Measurements from ENCODE around the gene SMIM43.
"Not testable (repeated sequence)": the region's sequence is repeated elsewhere in the genome, so short reads cannot be mapped to it uniquely, and the experiment has no call there.

SMIM43 gene

DNA sequence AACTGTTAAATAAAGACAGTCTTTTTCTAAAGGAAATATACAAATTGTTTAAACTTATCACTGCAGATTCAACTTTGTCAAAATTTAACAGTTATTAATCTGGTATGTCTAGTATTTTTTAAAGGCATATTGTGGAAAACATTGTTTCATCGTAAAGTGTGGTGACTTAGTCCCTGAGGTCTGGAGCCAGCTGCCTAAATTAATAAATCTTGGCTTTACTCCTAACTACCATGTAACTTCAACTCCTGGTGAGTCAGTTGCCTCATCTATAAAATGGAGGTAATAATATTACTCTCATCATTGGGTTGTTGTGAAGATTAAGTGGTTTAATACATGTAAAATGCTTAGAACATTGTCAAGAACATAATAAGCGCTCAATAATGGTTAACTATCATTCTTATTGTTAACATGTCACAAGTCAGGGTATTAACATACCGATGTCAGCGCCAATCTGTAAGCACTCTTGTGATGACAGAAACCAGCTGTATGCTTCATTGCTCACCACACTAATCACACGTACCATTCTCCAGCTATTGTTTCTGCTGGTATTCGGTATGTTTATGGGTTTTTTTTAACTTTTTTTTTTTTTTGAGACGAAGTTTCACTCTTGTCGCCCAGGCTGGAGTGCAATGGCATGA lies 14.1 kb upstream of the SMIM43 start:
- no peak for DNase-seq

- DNase-seq = no peak
Measured at GRCh38 chr4:121777625-121778024, 12.7 kb upstream of the SMIM43 start.

- DNase-seq = no peak
Measured at GRCh38 chr4:121776610-121777401, 11.8 kb upstream of the SMIM43 start.

DNA sequence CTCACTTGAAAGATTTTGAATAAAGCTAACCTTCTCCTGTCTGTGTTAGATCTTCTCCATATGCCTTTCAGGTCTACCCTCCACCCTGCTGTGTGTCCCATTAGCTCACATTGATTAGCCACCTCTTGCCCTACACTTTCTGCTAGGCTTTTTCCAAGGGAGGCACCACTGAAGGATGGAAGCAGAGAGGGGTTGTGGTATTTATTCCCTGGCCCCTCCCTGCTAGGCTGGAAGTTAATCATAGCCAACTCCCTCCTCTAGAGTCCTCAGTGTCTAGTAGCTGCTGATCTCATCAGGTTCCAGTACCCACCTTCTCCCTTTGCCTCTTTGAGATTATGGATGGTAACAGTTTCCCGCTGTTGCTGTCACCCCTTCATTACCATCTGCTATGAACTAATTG lies 8.9 kb upstream of the SMIM43 start:
- no peak for DNase-seq

DNA sequence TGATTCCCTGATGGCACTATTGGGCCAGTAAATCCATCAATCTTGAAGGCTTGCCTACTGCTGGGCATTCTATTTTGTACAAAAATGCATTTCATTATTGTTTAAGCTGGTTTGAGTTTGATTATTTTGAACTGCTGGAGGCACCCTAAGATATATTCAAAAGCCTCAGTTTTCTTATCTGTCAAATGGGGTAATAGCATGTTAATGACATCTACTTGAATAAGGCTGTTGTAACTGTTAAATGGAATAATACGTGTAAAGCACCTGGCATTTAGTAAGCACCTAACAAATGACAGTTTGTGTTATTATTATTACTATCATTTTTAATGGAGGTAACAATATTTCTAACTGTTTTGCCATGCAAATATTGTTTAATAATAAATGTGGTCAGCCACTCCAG lies 6.9 kb upstream of the SMIM43 start:
- no peak for DNase-seq

DNA sequence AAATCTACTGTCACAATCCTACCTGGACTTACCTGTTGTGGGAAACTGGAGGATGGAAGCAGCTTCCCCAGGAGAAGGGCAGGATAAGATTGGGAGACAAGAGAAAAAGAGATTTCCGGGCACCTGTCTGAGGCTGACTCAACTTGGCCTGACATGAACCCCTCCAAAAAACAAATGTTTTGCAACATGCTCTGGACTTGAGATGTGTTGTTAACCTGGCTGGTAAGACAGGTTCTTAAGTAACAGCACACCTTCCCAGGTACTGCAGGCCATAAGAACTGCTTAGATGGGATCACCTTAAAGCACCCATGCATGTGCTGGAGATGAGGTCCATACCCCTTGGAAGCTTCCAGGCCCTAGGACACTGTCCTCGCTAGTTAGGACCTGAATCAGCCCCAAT lies 4.4 kb upstream of the SMIM43 start:
- no peak for DNase-seq

DNA sequence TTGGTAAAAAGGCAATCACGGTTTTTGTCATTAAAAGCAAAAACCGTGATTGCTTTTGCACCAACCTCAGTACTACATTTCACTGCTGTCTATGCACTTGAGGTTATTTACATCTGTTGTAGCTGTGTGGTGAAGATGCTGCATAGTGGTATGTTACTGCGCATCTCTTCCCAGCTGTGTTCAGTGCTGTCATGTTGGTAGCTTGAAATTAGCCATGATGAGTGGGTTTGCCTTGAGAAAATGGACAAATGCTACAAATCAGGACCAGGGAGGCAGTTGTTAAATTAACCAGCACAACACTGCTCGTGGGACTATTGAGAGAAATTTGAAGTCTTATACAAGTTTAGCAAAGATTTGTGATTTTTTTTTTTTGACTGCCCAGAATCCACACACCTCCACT lies 2.2 kb upstream of the SMIM43 start:
- no peak for DNase-seq

DNA sequence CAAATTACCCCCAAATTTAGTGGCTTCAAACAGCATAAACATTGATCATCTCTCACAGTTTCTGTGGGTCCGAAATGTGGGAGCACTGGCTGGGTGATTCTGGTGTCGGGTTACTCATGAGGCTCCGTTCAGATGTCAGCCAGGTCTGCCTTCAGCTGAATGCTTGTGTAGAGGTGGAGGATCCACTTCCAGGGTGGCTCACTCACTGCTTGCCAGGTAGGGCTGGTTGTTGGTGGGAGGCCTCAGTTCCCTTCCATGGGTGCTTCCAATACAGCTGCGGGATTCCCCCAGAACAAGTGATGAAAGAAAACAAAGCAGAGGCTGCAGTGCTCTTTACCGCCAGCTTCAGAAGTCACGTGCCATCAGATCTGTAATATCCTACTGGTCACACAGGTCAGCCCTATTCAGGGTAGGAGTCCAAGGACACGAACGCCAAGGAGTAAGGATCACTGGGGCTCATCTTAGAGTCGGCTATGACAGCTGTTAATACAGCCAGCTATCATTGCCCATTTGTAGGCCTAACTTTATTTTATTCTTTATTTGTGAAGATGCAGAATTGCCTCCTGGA lies 1.1 kb upstream of the SMIM43 start:
- no peak for DNase-seq

DNA sequence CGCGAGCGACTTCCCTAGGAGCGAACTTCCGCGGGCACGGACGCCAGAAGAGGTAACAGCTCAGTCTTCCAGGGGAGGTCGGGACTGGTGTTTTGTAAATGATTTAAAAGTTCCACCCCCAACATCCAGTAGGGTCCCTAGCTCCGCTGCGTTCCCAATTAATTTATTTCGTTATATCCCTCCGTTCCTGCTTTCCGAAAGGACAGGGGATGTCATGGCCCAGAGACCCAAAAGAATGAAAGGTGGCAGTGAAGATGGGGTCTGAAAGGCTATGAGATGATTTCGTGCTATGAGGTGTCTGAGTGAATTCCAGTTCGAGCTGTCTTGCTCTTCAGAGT lies 373 bp upstream of the SMIM43 start:
- no peak for DNase-seq

GRCh38 chr4:121764303-121764701 lies 662 bp downstream of the SMIM43 start:
- no peak for DNase-seq

DNA sequence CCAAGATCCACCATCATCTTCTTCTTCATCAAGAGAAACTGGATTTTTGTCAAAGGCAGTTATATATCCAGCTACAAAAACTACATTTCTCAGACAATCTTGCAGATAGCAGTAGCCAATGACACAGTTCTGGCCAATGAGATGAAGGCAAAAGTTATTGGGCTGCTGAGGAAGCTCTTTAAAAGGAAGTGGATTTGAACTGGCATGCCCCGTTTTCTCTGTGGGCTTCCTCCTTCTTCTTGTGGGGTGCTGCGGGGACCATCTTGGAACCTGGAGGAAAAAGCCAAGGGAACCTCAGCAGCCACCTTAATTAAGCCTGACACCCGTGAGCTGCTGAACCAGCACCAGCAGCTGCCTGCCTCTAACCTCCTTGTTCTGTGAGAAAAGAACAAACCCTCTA lies 4.8 kb downstream of the SMIM43 start:
- DNase-seq = no peak

GRCh38 chr4:121758925-121759568 lies 5.9 kb downstream of the SMIM43 start:
- DNase-seq = no peak

GRCh38 chr4:121752142-121752541 lies 12.8 kb downstream of the SMIM43 start:
- DNase-seq = not testable (repeated sequence)

- DNase-seq = no peak
Measured at GRCh38 chr4:121749225-121749624, 15.7 kb downstream of the SMIM43 start.

- DNase-seq = no peak
Measured at GRCh38 chr4:121742794-121743193, 22.2 kb downstream of the SMIM43 start.

DNA sequence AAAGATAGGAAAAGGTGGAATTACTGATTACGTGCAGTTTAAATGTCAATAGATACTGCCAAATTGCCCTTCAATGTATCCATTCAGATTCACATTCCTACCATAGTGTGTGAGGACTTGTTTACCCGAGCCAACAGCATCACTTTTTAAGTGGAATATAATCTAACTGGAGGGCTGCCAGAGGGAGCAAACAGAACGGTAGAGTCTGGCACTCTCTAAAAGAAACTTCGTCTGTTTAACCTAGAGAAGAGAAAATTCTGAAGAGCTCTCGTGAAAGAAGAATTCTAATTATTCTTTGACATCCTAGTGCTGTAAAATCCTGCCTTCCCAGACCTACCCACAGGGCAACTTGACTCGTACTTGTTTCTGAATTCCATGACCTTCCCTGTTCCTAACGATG lies 23.2 kb downstream of the SMIM43 start:
- peak; percentile 3 for DNase-seq

DNA sequence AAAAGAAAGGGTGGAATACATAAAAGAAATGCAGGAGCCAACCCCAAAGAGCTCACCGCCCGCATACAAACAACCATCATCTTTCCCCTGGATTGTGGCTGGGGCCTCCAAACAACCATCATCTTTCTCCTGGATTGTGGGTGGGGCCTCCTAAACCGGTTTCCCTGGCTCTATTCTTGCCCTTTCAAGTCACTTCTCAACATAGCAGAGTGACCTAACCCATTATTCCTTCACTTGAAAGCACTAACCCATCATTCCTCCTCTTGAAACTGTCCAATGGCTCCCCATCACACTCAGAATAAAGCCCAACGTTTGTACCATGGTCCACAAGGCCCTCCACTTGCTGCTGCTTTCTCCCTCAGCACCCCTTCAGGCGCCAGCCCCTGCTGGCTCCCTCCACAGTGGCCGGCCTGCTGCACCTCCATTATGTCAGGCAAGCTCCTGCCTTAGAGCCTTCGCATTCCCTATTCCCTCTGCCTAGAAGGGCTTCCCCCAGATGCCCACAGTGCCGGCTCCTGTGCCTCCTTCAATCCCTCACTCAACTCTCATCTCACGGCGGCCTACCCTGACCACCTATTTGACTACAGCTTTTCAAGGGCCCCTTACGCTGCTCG lies 24.1 kb downstream of the SMIM43 start:
- no peak for DNase-seq

GRCh38 chr4:121739575-121739974 lies 25.4 kb downstream of the SMIM43 start:
- no peak for DNase-seq

DNA sequence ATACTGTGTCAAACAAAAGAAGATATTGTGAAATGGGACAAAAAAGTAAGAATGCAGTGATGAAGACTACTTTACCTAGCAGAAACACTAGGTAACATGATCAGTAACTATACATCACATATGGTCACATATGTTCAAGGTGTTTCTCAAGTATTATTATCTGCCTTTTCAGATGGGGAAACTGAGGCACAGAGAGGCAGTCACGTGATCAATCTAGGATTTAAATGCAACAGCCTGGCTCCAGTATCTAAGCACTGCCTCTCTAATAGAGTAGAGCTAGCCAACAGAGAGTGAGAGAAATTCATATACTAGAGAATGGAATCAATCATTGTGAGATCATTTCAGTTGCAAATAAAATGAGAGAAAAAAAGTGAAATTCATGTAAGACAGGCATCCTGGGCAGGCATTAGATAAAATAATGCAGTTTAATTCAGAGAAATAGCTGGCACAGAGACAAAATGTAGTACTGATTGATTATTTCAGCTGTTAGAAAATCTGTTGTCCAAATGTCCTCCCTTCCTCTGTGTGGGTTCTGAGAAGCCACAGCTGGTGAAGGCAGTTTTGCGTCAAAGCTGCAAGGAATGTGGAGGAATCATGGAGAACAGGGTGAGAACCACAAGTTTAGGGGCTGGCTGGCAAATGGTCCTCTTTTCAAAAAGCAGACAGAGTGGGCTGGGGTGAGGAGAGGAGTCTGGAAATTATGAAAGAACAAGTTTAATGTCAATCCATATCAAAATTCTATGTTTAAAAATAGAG lies 26.0 kb downstream of the SMIM43 start:
- no peak for DNase-seq

DNA sequence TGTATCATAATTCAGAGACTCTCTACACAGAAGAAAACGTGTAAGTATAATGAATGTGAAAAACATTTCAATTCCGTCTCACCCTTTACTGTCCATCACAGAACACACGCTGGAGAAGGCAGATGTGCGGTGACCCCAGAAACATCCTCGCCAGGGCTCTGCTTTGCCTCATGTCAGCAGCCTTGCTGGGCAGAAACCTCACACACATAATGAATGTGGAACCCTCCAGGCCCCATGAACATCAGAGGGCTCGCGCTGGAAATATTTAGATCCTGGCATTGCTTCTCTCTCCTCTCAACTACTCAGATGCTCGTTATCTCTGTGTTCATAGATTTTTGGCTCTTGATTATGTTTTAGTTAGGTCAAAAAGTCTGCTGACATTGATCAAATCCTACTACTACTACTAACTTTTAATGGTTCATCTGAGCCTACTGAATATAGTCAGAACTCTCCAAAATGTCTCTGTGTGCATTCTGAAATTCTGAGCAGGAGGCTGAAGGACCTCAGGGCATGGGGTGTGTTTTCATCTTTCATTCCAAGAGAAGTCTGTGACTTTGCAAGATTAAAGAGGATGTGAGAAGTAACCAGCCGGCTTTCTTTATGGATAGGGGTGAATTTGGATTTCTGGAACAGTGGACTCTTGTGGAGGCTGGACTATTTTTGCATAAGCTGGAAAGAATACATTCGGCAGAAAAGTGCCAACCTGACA lies 27.0 kb downstream of the SMIM43 start:
- DNase-seq = no peak

DNA sequence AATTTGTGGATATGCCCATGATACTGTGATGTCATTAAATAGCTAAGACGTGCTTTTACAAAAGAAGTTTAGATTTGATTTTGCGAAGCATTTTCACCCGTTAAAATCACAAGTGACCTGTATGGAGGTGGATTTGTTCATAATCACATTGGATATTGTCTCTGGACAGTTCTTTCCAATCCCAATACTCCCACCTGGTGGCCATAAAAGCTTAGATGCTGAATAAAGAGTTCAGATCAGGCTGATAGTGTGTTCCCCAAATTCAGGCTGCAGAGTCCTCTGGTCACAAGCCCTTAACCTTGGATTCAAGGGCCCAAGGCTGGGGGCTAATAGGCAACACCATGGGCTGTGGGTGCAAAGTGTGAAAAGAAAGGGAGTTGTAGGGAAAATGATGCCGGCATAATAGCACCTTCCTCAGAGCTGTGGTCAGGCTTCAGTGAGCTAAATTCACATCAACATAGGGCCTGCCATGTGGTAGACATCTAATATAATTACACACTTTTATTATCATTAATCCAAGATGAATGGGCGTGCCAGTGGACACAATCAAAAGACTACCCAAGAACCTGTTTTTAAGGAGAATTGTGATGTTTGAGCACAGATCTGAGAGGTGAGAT lies 28.1 kb downstream of the SMIM43 start:
- DNase-seq = no peak

GRCh38 chr4:121734571-121734970 lies 30.4 kb downstream of the SMIM43 start:
- no peak for DNase-seq
